ENCODE results near the gene EDN3. TPM values are rescaled to one million over a fixed set of nuclear protein-coding genes. Genes with fewer than 3 reads are reported as not detected.

EDN3 gene
- total RNA-seq, 1 donor = not detected

- TF ChIP-seq CTCF (IDR thresholded peaks at IDR 0.05; ENCODE audit: insufficient read depth, low read length) = no peak
Measured at GRCh38 chr20:59265298-59265697, 35.1 kb upstream of the EDN3 start.

GRCh38 chr20:59268870-59269269, 31.5 kb upstream of the EDN3 start:
- DNase-seq (ENCODE audit: low read depth) = no peak
- no peak for TF ChIP-seq CTCF (IDR thresholded peaks at IDR 0.05; ENCODE audit: insufficient read depth, low read length)
- no peak overlapping the region for H3K4me3 ChIP-seq (ENCODE audit: low read depth, low read length)

More at GRCh38 chr20:59265298-59265697, 35.1 kb upstream of the EDN3 start:
- no peak overlapping the region for H3K4me3 ChIP-seq (ENCODE audit: low read depth, low read length)
- no peak for DNase-seq (ENCODE audit: low read depth)

- DNase-seq (ENCODE audit: low read depth) = no peak
- H3K4me3 ChIP-seq (ENCODE audit: low read depth, low read length) = no peak overlapping the region
- no peak for TF ChIP-seq CTCF (IDR thresholded peaks at IDR 0.05; ENCODE audit: insufficient read depth, low read length)
Measured at GRCh38 chr20:59269411-59270025, 30.9 kb upstream of the EDN3 start.

GRCh38 chr20:59270380-59270779, 30.0 kb upstream of the EDN3 start:
- DNase-seq (ENCODE audit: low read depth) = no peak
- TF ChIP-seq CTCF (IDR thresholded peaks at IDR 0.05; ENCODE audit: insufficient read depth, low read length) = no peak
- H3K4me3 ChIP-seq (ENCODE audit: low read depth, low read length) = no peak overlapping the region

GRCh38 chr20:59273739-59274357, 26.6 kb upstream of the EDN3 start:
- no peak for DNase-seq (ENCODE audit: low read depth)
- no peak for TF ChIP-seq CTCF (IDR thresholded peaks at IDR 0.05; ENCODE audit: insufficient read depth, low read length)

GRCh38 chr20:59276938-59277337, 23.5 kb upstream of the EDN3 start:
- H3K4me3 ChIP-seq (ENCODE audit: low read depth, low read length) = no peak overlapping the region
- DNase-seq (ENCODE audit: low read depth) = no peak
- TF ChIP-seq CTCF (IDR thresholded peaks at IDR 0.05; ENCODE audit: insufficient read depth, low read length) = no peak

More at GRCh38 chr20:59273739-59274357, 26.6 kb upstream of the EDN3 start:
- H3K4me3 ChIP-seq (ENCODE audit: low read depth, low read length) = no peak overlapping the region
